HepG2 (cell line): ENCODE data around the gene ABCC1. TPM values are rescaled to one million over a fixed set of nuclear protein-coding genes. Genes with fewer than 3 reads are reported as not detected.

Source experiments
- E2F1 ChIP-seq: sonication (generic); formaldehyde crosslinking; IDR thresholded peaks from 2 replicates; pipeline ENCODE4 v1.5.0; 2020; ENCODE audit warnings: missing genetic modification reagents
- HDAC2 ChIP-seq: sonication (generic); formaldehyde crosslinking; IDR thresholded peaks from 2 replicates; pipeline ENCODE4 v1.4.0; 2020; ENCODE audit warnings: missing genetic modification reagents
- JUN ChIP-seq: sonication (generic); formaldehyde crosslinking; IDR thresholded peaks from 2 replicates; pipeline ENCODE4 v1.4.0; 2020; ENCODE audit warnings: mild to moderate bottlenecking, missing genetic modification reagents
- RBM22 ChIP-seq: fragments of 200-400 bp; formaldehyde crosslinking; optimal IDR thresholded peaks from 2 replicates; pipeline ENCODE3; 2017; ENCODE audit warnings: mild to moderate bottlenecking, low read length, moderate library complexity
- ZBTB21 ChIP-seq: sonication (generic); formaldehyde crosslinking; IDR thresholded peaks from 2 replicates; pipeline ENCODE4 v1.4.0; 2020; ENCODE audit warnings: missing genetic modification reagents
- ZFP41 ChIP-seq: sonication (generic); formaldehyde crosslinking; IDR thresholded peaks from 2 replicates; pipeline ENCODE4 v1.4.0; 2020; ENCODE audit warnings: mild to moderate bottlenecking, missing genetic modification reagents, borderline replicate concordance
- ZNF3 ChIP-seq: IDR thresholded peaks from 2 replicates; pipeline ENCODE4 v1.7.0; 2017; ENCODE audit warnings: inconsistent platforms
- ZNF30 ChIP-seq: sonication (generic); formaldehyde crosslinking; IDR thresholded peaks from 2 replicates; pipeline ENCODE4 v1.5.0; 2020; ENCODE audit warnings: mild to moderate bottlenecking, missing genetic modification reagents
- ZNF598 ChIP-seq: sonication (generic); formaldehyde crosslinking; IDR thresholded peaks from 2 replicates; pipeline ENCODE4 v1.5.1; 2020; ENCODE audit warnings: mild to moderate bottlenecking, missing genetic modification reagents, borderline replicate concordance
- ZNF687 ChIP-seq: sonication (generic); formaldehyde crosslinking; IDR thresholded peaks from 2 replicates; pipeline ENCODE4 v1.5.1; 2020; ENCODE audit warnings: mild to moderate bottlenecking, missing genetic modification reagents, moderate library complexity
- ZNF768 ChIP-seq: sonication (generic); formaldehyde crosslinking; IDR thresholded peaks from 2 replicates; pipeline ENCODE4 v1.4.0; 2020; ENCODE audit warnings: missing genetic modification reagents
- ZNF777 ChIP-seq: sonication (generic); formaldehyde crosslinking; IDR thresholded peaks from 2 replicates; pipeline ENCODE4 v1.4.0; 2020; ENCODE audit warnings: missing genetic modification reagents
- polyA plus RNA-seq, 8 experiments: library from polyadenylated mRNA; depleted of rRNA in 3 of 8; stranded (reverse) in 7 of 8; unstranded in 1 of 8; fragments of >200 nt; fragmentation: Illumina TruSeq in 4 of 8; extraction: Trizol in 4 of 8; gene quantifications; 2 replicates each; pipeline versions ENCODE4 v1.2.1 to v1.2.3, GENCODE V29; 2011 to 2016; ENCODE audit warnings: low read depth in 4 of 8, missing spikeins in 1 of 8, mixed read lengths in 1 of 8; ENCODE audit not compliant: insufficient read depth in 1 of 8
- total RNA-seq, 5 experiments: library from RNA; depleted of rRNA; stranded (reverse); fragments of >200 nt; fragmentation: Illumina TruSeq; extraction: Trizol; gene quantifications; 2 replicates each; pipeline ENCODE4 v1.2.3, GENCODE V29; 2016; ENCODE audit warnings: low read depth in 1 of 5
- TF ChIP-seq, protein P1 (sequence below): sonication (generic); formaldehyde crosslinking; IDR thresholded peaks from 2 replicates; pipeline ENCODE4 v1.4.0; 2020; ENCODE audit warnings: missing genetic modification reagents, borderline replicate concordance
- TF ChIP-seq, protein P2 (sequence below): sonication (generic); formaldehyde crosslinking; IDR thresholded peaks from 2 replicates; pipeline ENCODE4 v1.4.0; 2020; ENCODE audit warnings: mild to moderate bottlenecking, missing genetic modification reagents
- TF ChIP-seq, protein P3 (sequence below): sonication (generic); formaldehyde crosslinking; IDR thresholded peaks from 2 replicates; pipeline ENCODE4 v1.8.1; 2023; ENCODE audit warnings: mild to moderate bottlenecking, missing genetic modification reagents

ABCC1 gene
- total and polyA plus RNA-seq, 2 of the 13 experiments (the other 11 are each of a cell fraction or from before 2014, with no cell fraction given) = 13.0 to 30.6 TPM

- peak; percentile 59 for TF ChIP-seq RBM22
- TF ChIP-seq, protein P1, sequence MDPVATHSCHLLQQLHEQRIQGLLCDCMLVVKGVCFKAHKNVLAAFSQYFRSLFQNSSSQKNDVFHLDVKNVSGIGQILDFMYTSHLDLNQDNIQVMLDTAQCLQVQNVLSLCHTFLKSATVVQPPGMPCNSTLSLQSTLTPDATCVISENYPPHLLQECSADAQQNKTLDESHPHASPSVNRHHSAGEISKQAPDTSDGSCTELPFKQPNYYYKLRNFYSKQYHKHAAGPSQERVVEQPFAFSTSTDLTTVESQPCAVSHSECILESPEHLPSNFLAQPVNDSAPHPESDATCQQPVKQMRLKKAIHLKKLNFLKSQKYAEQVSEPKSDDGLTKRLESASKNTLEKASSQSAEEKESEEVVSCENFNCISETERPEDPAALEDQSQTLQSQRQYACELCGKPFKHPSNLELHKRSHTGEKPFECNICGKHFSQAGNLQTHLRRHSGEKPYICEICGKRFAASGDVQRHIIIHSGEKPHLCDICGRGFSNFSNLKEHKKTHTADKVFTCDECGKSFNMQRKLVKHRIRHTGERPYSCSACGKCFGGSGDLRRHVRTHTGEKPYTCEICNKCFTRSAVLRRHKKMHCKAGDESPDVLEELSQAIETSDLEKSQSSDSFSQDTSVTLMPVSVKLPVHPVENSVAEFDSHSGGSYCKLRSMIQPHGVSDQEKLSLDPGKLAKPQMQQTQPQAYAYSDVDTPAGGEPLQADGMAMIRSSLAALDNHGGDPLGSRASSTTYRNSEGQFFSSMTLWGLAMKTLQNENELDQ (CRISPR knock-in tag) = no peak
- no peak for TF ChIP-seq ZFP41 (CRISPR knock-in tag)
- no peak for TF ChIP-seq ZBTB21 (CRISPR knock-in tag)
- no peak for TF ChIP-seq ZNF777 (CRISPR knock-in tag)
- TF ChIP-seq, protein P2, sequence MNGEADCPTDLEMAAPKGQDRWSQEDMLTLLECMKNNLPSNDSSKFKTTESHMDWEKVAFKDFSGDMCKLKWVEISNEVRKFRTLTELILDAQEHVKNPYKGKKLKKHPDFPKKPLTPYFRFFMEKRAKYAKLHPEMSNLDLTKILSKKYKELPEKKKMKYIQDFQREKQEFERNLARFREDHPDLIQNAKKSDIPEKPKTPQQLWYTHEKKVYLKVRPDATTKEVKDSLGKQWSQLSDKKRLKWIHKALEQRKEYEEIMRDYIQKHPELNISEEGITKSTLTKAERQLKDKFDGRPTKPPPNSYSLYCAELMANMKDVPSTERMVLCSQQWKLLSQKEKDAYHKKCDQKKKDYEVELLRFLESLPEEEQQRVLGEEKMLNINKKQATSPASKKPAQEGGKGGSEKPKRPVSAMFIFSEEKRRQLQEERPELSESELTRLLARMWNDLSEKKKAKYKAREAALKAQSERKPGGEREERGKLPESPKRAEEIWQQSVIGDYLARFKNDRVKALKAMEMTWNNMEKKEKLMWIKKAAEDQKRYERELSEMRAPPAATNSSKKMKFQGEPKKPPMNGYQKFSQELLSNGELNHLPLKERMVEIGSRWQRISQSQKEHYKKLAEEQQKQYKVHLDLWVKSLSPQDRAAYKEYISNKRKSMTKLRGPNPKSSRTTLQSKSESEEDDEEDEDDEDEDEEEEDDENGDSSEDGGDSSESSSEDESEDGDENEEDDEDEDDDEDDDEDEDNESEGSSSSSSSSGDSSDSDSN (CRISPR knock-in tag) = 0 out of 2 replicates have a peak, but pooled peaks have one; percentile 22
- TF ChIP-seq ZNF3 (CRISPR knock-in tag) = no peak
- peak; percentile 48; the same call in 1 of the 2 replicates for TF ChIP-seq HDAC2 (CRISPR knock-in tag)
- no peak for TF ChIP-seq JUN (CRISPR knock-in tag)
- TF ChIP-seq ZNF598 (CRISPR knock-in tag) = no peak
- TF ChIP-seq ZNF768 (CRISPR knock-in tag) = no peak
- TF ChIP-seq, protein P3, sequence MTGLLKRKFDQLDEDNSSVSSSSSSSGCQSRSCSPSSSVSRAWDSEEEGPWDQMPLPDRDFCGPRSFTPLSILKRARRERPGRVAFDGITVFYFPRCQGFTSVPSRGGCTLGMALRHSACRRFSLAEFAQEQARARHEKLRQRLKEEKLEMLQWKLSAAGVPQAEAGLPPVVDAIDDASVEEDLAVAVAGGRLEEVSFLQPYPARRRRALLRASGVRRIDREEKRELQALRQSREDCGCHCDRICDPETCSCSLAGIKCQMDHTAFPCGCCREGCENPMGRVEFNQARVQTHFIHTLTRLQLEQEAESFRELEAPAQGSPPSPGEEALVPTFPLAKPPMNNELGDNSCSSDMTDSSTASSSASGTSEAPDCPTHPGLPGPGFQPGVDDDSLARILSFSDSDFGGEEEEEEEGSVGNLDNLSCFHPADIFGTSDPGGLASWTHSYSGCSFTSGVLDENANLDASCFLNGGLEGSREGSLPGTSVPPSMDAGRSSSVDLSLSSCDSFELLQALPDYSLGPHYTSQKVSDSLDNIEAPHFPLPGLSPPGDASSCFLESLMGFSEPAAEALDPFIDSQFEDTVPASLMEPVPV (CRISPR knock-in tag) = no peak
- TF ChIP-seq E2F1 (CRISPR knock-in tag) = no peak
- TF ChIP-seq ZNF687 (CRISPR knock-in tag) = peak; percentile 25; the same call in 1 of the 2 replicates
- TF ChIP-seq ZNF30 (CRISPR knock-in tag) = no peak
Observed at GRCh38 chr16:16071631-16072244, 122.3 kb downstream of the ABCC1 start (continued).
